ENCODE results near the gene TMEM169.
"Not testable (repeated sequence)": the region's sequence is repeated elsewhere in the genome, so short reads cannot be mapped to it uniquely, and the experiment has no call there.

Gene TMEM169

DNA sequence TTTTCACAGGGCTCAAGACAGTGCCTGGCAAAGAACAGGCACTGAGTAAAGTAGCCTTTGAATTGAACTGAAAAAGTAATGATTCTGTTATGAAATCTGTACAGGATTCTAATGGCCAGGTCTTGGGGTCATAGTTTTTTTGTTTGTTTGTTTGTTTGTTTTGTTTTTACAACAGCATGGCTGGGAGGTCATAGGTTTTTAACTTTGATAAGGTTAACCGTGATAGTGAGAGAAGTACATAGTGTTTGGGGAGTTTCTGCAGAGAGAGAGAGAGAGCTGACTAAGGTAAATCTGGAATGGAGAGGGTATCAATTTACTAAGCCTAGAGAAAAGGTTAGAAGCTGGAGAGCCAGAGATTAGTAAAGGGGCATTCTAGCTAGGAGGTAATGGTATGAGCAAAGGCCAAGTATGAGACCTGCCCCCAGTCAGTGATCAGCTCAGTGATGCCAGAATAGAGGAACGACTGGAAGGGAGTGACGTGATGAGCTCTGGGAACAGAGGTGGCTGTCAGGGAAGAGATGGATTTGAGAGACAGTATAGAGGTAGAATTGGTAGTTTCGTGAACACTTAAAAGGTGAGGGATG, 53.3 kb downstream of the TMEM169 start:
- DNase-seq = no peak

DNA sequence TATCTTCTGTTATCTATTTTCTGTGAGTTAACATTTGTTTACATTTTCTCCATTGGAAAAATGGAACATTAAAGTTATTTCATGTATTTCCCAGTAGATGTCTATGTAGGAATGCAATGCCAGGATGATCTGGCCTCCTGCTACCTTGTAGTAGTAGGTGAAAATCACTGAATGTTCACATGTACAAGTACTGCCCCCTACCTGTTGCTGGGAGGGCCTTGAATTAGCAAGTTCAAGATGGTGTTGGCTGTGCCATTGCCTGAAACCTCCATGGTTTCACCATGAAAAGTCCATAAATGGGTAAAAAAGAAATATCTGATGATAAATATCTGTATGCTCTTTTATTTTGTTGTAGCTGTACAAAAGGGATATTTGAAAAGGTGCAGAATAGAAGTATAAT, 58.2 kb downstream of the TMEM169 start:
- no peak for DNase-seq

DNA sequence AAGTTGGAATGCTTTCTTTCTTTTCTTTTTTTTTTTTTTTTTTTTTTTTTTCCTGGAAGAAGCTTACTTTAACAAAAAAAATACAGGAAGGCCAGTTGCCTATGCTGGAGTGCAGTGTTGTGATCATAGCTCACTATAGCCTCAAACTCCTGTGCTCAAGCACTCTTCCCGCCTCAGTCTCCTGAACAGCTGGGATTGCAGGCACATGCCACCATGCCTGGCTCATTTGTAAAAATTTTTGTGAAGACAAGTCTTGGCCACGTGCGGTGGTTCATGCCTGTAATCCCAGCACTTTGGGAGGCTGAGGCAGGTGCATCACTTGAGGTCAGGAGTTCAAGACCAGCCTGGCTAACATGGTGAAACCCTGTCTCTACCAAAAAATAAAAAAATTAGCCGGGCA, 59.8 kb downstream of the TMEM169 start:
- DNase-seq = not testable (repeated sequence)

DNA sequence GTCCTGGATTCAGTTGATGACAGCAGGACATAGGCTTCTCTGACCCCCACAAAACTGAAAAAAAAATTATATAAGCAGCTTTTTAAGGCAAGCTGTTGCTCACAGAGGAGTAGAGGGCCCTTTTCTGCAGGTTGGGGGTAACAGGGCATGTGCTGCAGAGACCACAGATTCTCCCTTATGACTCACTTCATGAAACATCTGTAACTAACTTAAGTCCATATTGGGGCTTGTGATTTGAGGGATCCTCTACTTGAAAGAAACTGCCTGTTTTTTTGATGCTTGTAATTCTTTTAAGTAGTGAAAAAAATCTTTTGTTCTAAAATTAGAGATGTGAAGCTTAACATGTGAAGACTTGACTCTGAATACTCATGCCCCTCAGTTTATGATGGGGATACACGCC, 60.8 kb downstream of the TMEM169 start:
- no peak for DNase-seq

DNA sequence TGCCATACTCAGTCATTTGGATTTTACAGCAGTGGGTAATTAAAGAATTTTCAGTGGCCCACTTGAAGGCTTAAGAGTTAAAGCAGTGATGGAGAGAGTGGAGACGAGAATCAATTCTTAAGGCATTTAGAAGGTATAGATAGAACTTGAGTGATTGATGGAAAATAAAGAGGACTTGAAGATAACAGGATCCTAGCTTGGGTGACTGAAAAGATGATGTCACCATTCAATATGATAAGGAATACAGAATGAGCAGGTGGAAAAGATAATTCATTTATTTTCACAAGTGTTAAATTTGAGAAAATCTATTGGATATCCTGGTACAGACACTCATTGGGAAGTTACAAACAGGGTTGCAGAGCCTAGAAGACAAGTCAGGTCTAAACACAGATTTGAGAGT, 62.7 kb downstream of the TMEM169 start:
- DNase-seq = no peak

DNA sequence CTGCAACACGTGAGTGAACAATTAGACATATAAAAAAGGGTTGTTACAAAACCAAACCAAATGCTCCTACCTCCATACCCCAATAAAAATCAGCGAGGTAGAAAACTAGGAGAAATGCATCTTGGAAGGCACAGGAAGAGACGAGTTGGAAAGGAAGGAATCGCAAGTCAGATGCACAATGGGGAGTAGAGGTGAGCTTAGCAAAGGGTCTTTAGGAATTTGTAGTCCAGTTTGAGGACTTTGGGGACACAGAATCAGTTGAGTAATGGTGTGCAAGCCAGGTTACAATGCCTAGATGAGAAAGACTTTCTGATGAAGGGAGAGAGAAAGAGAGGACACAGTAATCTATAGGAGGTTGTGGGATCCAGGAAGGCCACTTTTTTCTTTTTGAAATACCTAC, 63.1 kb downstream of the TMEM169 start:
- no peak for DNase-seq

DNA sequence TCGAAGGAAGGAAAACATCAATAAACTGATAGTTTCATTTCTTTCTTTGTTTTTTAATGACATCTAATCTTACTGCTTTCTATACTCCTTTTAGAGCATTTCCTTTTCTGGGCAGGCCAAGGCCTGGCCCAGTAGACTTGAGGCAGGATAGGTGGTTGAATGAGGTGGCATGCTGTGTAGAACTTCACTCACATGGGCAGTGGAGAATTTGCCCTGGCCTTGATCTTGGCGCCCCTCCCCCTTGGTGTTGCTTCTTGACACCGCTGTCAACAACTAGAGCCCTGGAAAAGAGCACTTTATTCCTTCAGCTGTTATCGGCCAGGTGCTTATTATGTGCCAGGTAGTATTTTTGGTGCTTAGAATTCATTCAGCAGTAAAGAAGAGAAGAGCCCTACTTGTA, 64.9 kb downstream of the TMEM169 start:
- DNase-seq = no peak

DNA sequence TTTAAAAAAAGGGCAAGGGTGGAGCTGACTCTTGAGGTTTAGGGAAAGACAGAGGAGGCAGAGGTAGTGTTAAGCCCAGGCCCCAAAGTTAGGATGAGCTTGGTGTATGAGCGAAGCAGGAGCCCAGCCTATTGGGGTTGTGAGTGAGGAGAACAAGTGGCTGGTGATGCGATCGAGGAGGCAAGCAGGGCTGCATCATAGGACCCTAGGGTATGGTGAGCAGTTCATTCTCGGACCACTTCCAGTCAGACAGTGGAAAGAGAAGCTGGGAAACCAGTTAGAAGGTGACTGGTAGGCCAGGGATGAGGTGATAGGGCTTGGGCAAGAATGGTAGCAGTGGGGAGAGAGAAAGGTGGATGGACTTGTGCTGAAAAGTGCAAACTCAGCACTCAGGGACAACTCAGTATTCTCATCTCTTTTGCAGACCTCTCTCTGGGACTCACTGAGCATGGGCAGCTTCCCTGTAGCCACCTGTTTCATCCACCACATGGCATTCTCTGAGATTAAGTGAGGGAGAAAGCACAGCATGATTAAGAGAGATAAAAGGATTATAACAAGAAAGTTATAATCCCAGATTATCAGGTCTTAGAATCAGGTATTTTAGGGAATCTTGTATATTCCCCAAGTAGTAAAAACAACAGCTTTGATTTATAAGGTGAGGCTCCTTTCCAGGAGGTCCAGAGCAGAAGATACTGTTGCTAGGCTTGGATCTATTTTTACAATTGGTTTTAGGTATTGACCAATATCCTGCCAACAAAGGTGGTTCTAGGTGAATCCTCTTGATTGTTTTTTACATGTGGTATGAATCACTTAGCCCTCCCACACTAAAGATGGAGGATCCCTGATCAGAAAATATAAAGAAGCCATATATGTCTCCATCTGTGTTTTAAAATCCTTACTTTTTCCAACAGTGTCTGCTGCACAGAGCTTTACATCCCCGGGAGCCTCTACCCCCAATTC, 65.7 kb downstream of the TMEM169 start:
- no peak for DNase-seq

DNA sequence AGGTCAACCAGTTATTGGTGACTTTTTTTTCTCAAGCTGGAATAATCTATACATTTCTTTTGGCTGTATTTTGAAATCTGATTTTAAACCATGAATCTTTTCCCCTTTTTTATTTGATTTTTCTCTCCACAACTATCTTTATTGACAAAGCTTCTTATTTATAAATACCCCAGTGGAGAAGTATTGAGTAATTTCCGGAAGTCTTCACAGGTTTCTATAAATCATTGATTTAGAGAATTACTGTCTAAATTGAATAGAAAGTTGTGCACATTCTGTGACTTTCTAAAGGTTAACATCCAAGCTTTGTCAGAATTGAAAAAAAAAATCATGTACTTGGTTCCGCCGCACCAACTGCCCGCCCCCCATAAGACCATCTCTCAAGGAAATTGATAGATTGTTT, 67.3 kb downstream of the TMEM169 start:
- no peak for DNase-seq

DNA sequence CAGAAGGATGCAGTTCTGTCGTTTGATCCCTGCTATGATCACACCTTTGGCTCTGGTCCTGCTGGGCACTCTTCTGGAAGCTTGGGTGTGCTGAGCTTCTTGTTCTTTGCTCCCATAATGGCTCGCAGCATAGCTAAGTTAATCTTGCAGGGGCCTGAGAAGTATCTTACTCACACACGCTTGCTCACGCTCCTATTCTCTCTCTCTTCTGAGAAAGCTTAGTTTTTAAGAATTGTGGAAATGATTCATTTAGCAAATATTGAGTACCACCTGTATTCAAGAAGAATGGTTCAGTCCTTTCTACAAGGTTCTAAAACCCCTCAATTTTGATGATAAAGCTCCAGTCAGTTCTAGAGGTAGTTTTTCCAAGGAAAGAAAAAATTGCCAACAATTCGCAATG, 68.0 kb downstream of the TMEM169 start:
- no peak for DNase-seq

DNA sequence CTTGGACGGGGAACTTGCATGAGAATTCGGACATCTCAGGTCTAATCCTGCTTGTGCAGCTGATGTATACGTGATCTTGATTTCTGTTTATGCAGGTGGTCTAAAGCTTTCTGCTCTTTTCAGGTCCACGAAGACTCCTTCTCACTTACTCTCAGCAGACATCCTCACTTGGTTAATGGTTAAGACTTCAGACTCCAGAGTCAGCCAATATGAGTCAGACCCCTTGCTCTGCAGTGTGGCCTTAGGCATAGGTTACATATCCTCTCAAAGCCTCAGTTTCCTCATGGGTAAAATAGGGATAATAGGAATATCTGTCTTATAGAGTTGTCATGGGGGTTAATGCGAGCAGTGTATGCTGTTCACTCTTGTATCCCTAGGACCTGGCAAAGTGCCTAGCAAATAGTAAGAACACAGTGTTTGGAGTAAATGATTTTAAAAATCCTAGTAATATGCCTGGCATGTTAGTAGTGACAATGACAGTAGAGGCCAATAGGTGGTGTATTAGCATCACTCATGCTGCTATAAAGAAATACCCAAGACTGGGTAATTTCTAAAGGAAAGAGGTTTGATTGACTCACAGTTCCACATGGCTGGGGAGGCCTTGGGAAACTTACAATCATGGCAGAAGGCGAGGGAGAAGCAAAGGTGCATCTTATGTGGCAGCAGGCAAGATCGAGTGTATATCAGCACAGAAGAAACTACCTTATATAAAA, 69.8 kb downstream of the TMEM169 start:
- DNase-seq = no peak
